ENCODE results near the gene EMX1.

The EMX1 gene

GRCh38 chr2:72887740-72888437 is 29.4 kb upstream of the EMX1 start:
- peak; percentile 66 for DNase-seq (ENCODE audit: insufficient read length, low spot score)
- FAIRE-seq = no peak
- TF ChIP-seq CTCF (IDR thresholded peaks at IDR 0.05; ENCODE audit: insufficient read depth, missing control alignments) = peak; percentile 84

GRCh38 chr2:72888438-72889202 is 28.7 kb upstream of the EMX1 start:
- TF ChIP-seq CTCF (IDR thresholded peaks at IDR 0.05; ENCODE audit: insufficient read depth, missing control alignments) = no peak
- no peak for FAIRE-seq
- no peak for DNase-seq (ENCODE audit: insufficient read length, low spot score)

GRCh38 chr2:72889991-72890390 is 27.3 kb upstream of the EMX1 start:
- no peak for DNase-seq (ENCODE audit: insufficient read length, low spot score)
- TF ChIP-seq CTCF (IDR thresholded peaks at IDR 0.05; ENCODE audit: insufficient read depth, missing control alignments) = no peak
- FAIRE-seq = no peak

GRCh38 chr2:72891091-72891818 is 26.1 kb upstream of the EMX1 start:
- no peak for FAIRE-seq
- no peak for DNase-seq (ENCODE audit: insufficient read length, low spot score)
- no peak for TF ChIP-seq CTCF (IDR thresholded peaks at IDR 0.05; ENCODE audit: insufficient read depth, missing control alignments)

GRCh38 chr2:72892506-72893173 is 24.7 kb upstream of the EMX1 start:
- FAIRE-seq (no peak), DNase-seq (ENCODE audit: insufficient read length, low spot score) (peak; percentile 54)
- TF ChIP-seq CTCF (IDR thresholded peaks at IDR 0.05; ENCODE audit: insufficient read depth, missing control alignments) = peak; percentile 89

- TF ChIP-seq CTCF (IDR thresholded peaks at IDR 0.05; ENCODE audit: insufficient read depth, missing control alignments) = peak; percentile 61
- FAIRE-seq (no peak), DNase-seq (ENCODE audit: insufficient read length, low spot score) (no peak)
Observed at GRCh38 chr2:72893594-72894319, 23.6 kb upstream of the EMX1 start.

Measured in D721Med (cell line).